Caco-2 (cell line): ENCODE measurements around the gene PCLAF. TPM values are rescaled to one million over a fixed set of nuclear protein-coding genes. Genes with fewer than 3 reads are reported as not detected.

Experiments
- BruUV-seq: library from RNA; stranded (reverse); fragments of 400-500 nt; replicated peaks from 2 replicates; lab custom pipeline; 2021; lab: Mats Ljungman, UMichigan
- CTCF ChIA-PET: fragments of 300-600 bp; sonication (Branson Sonifier 250); formaldehyde crosslinking; loops from one replicate; lab custom pipeline; 2022; ENCODE audit warnings: antibody characterized with exemption; lab: Charles Lee
- POLR2A ChIA-PET: fragments of 300-600 bp; sonication (Branson Sonifier 250); formaldehyde crosslinking; loops from one replicate; lab custom pipeline; 2022; ENCODE audit warnings: antibody characterized with exemption; lab: Charles Lee
- DNase-seq, 2 experiments: peaks; one replicate each; pipeline versions ENCODE4 v3.0.0 to v3.0.0-alpha.2; 2020 to 2022
- H3K27me3 ChIP-seq: replicated peaks from 2 replicates; pipeline ENCODE4 v1.6.0; 2011; ENCODE audit warnings: low read length; ENCODE audit not compliant: control insufficient read depth, insufficient read depth
- H3K36me3 ChIP-seq: 2 replicates; pipeline ENCODE4 v1.5.1; 2011; ENCODE audit warnings: low read length; ENCODE audit not compliant: control insufficient read depth, insufficient read depth
- H3K4me1 ChIP-seq: fragments of 250-450 bp; sonication (Bioruptor Pico); 2 replicates; pipeline ENCODE4 v1.5.1; 2020; ENCODE audit warnings: mild to moderate bottlenecking
- H3K4me3 ChIP-seq: 2 replicates; pipeline ENCODE4 v1.5.1; 2011; ENCODE audit warnings: low read depth, mild to moderate bottlenecking, control low read depth, low read length
- H3K9me3 ChIP-seq: fragments of 250-450 bp; sonication (Bioruptor Pico); 2 replicates; pipeline ENCODE4 v1.5.1; 2020; ENCODE audit warnings: mild to moderate bottlenecking, moderate library complexity
- H3K27ac Mint-ChIP-seq: one replicate; pipeline ENCODE4 v1.8.0; 2022; ENCODE audit warnings: mixed read lengths; ENCODE audit not compliant: unreplicated experiment
- H3K27me3 Mint-ChIP-seq: one replicate; pipeline ENCODE4 v1.8.0; 2022; ENCODE audit warnings: mixed read lengths; ENCODE audit not compliant: insufficient read depth, unreplicated experiment
- H3K36me3 Mint-ChIP-seq: one replicate; pipeline ENCODE4 v1.8.0; 2022; ENCODE audit warnings: mild to moderate bottlenecking, mixed read lengths; ENCODE audit not compliant: insufficient read depth, unreplicated experiment
- H3K4me1 Mint-ChIP-seq: one replicate; pipeline ENCODE4 v1.8.0; 2022; ENCODE audit warnings: low read depth, mixed read lengths; ENCODE audit not compliant: unreplicated experiment
- H3K4me3 Mint-ChIP-seq: one replicate; pipeline ENCODE4 v1.8.0; 2022; ENCODE audit warnings: mild to moderate bottlenecking, moderate library complexity, mixed read lengths; ENCODE audit not compliant: unreplicated experiment
- H3K9me3 Mint-ChIP-seq: one replicate; pipeline ENCODE4 v1.8.0; 2022; ENCODE audit warnings: mixed read lengths; ENCODE audit not compliant: unreplicated experiment
- CTCF ChIP-seq, 2 experiments: fragments of 200-600 bp in 1 of 2; IDR thresholded peaks; 1 replicate in 1 of 2; 2 replicates in 1 of 2; pipeline versions ENCODE4 v1.5.1 to v1.8.0; 2011 to 2022; ENCODE audit warnings: antibody characterized with exemption in 1 of 2, control low read depth in 1 of 2, inconsistent platforms in 1 of 2, low read depth in 1 of 2, low read length in 1 of 2, mild to moderate bottlenecking in 1 of 2, moderate library complexity in 1 of 2; ENCODE audit not compliant: insufficient read depth in 1 of 2, severe bottlenecking in 1 of 2, unreplicated experiment in 1 of 2
- intact Hi-C: fragments of 100-400 bp; cut with micrococcal nuclease; formaldehyde crosslinking; loops from one replicate; pipeline ENCODE4 v1.10.0; 2022; ENCODE audit not compliant: unreplicated experiment
- total RNA-seq: library from RNA; stranded (reverse); gene quantifications from 2 replicates; pipeline ENCODE4 v1.2.3, GENCODE V29; 2022

PCLAF gene
- total RNA-seq, 1 experiment from 2014 or later: 93.7 TPM

DNA sequence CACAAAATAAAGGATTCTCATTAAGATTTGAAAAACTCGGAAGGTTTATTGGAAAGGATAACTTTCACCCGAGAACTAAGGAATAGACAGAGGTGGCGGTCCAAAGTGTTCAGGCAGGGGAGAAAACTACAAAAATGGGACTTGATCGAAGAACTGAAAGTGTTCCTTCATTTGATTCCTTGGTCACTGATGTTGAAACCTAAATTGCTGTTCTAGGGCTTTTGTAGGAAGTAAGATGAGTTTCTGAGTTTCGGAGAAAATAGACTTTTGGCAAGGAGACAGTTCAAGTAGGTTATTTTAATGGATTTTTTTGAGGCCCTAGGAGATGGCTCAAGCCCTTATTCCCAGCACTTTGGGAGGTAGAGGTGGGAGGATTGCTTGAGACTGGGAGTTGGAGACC is 7.8 kb upstream of the PCLAF start:
- CTCF ChIA-PET: no interaction called here
- POLR2A ChIA-PET: interaction anchor here (0.6 kb wide), 1 partner anchor 756 kb away, joined by 3 read pairs; no protein-coding TSS in a partner anchor
- no peaks in the 10 kb centered on the region for H3K27me3 Mint-ChIP-seq
- H3K36me3 Mint-ChIP-seq: peaks cover 13% of the 10 kb centered on the region
- no peak overlapping the region for H3K27ac Mint-ChIP-seq
- no peak for DNase-seq
- no peak overlapping the region for H3K4me3 ChIP-seq
- peaks cover 7% of the 10 kb centered on the region for H3K4me1 Mint-ChIP-seq
- no peaks in the 10 kb centered on the region for H3K9me3 ChIP-seq
- peak overlapping the region; percentile 87 for H3K4me3 Mint-ChIP-seq
- no peaks in the 10 kb centered on the region for H3K9me3 Mint-ChIP-seq
- intact Hi-C loops: no loop called here
- no peaks in the 10 kb centered on the region for H3K36me3 ChIP-seq
- H3K27me3 ChIP-seq: no peaks in the 10 kb centered on the region
- BruUV-seq: no TSS peak
- peaks cover 6% of the 10 kb centered on the region; the same call in 1 of the 2 replicates for H3K4me1 ChIP-seq
- no peak for TF ChIP-seq CTCF (IDR thresholded peaks at IDR 0.05; ENCODE audit: insufficient read depth in 1 of 2, low read depth in 1 of 2, low read length in 1 of 2, severe bottlenecking in 1 of 2, unreplicated experiment in 1 of 2)

DNA sequence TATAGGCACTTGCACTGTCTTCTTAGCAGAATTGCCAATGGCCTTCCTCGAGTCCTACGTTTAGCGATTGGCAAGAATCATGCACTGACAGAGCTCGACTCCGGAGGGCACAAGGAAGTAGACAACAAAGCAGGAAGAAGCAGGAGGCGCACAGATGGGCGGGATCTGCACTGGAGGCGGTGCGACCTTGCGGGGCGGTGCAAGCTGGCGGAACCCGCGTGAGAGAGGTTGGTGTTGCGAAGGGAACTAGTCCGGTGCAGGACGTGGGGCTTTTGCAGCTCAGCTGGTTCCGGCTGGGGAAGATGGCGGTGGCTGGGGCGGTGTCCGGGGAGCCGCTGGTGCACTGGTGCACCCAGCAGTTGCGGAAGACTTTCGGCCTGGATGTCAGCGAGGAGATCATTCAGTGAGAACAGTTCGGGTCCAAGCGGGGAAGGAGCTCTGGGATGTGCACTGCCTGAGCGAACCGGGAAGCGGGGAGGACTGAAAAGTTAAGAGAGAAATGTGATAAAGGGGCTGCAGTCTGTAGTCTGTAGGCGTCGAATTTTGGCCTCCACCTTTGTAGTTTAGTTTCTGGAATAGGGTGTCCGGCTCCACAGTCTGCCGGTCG is 6.4 kb upstream of the PCLAF start, which contains the start of gene TRIP4:
Gene TRIP4 (plus strand): TSS at position 275 of the 607 bp plus-strand sequence. CDS start 28 bp downstream, at position 303.
- intact Hi-C loops: loop anchor here (1.0 kb wide), 1 partner anchor 31 kb away; the partner anchor contains the start of gene CSNK1G1
- peak within 1 kb of the TSS; percentile 53 for H3K4me3 ChIP-seq
- no peaks in the 10 kb centered on the region for H3K36me3 ChIP-seq
- H3K27me3 ChIP-seq: no peaks in the 10 kb centered on the region
- no TSS peak for BruUV-seq
- peaks cover 6% of the 10 kb centered on the region; the same call in 1 of the 2 replicates for H3K4me1 ChIP-seq
- no peak for TF ChIP-seq CTCF (IDR thresholded peaks at IDR 0.05; ENCODE audit: insufficient read depth in 1 of 2, low read depth in 1 of 2, low read length in 1 of 2, severe bottlenecking in 1 of 2, unreplicated experiment in 1 of 2)
- Mint-ChIP-seq H3K36me3 (peaks cover 7% of the 10 kb centered on the region), H3K27ac (peak within 1 kb of the TSS; percentile 85), H3K4me3 (peak within 1 kb of the TSS; percentile 87), H3K4me1 (peaks cover 7% of the 10 kb centered on the region), H3K27me3 (no peaks in the 10 kb centered on the region), H3K9me3 (no peaks in the 10 kb centered on the region)
- ChIA-PET POLR2A (interaction anchor here (0.5 to 1.2 kb wide), 9 partner anchors 31 to 894 kb away, joined by 3 to 7 read pairs (median 3); partner anchors contain the start of genes CSNK1G1 and ZNF609), CTCF (interaction anchor here (0.7 to 0.8 kb wide), 3 partner anchors 32 to 445 kb away, joined by 3 read pairs; partner anchors contain the start of gene CSNK1G1)
- no peaks in the 10 kb centered on the region for H3K9me3 ChIP-seq
- peak; percentile 96 to 97 for DNase-seq

DNA sequence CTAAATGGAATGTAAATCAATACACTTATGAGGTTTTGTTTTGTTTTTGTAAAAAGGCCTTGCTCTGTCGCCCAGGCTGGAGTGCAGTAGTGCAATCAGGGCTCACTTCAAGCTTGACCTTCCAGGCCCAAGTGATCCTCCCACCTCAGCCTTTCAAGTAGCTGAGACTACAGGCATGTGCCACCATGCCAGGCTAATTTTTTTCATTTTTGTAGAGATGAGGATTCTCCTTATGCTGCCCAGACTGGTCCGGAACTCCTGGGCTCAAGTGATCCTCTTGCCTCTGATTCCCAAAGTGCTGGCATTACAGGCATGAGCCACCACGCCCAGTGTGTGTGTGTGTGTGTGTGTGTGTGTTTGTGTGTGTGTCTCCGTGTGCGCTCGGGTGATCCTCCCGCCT is 5.0 kb upstream of the PCLAF start:
- H3K36me3 Mint-ChIP-seq: peaks cover 11% of the 10 kb centered on the region
- peak overlapping the region; percentile 27 for H3K4me3 Mint-ChIP-seq
- H3K4me1 Mint-ChIP-seq: peaks cover 7% of the 10 kb centered on the region
- no peak for TF ChIP-seq CTCF (IDR thresholded peaks at IDR 0.05; ENCODE audit: insufficient read depth in 1 of 2, low read depth in 1 of 2, low read length in 1 of 2, severe bottlenecking in 1 of 2, unreplicated experiment in 1 of 2)
- Histone ChIP-seq H3K9me3 (no peaks in the 10 kb centered on the region), H3K36me3 (no peaks in the 10 kb centered on the region), H3K4me1 (peaks cover 6% of the 10 kb centered on the region; the same call in 1 of the 2 replicates), H3K27me3 (no peaks in the 10 kb centered on the region), H3K4me3 (no peak overlapping the region)
- CTCF ChIA-PET: no interaction called here
- H3K27me3 Mint-ChIP-seq: no peaks in the 10 kb centered on the region
- intact Hi-C loops: no loop called here
- POLR2A ChIA-PET: no interaction called here
- no peaks in the 10 kb centered on the region for H3K9me3 Mint-ChIP-seq
- H3K27ac Mint-ChIP-seq: no peak overlapping the region
- DNase-seq: no peak
- no TSS peak for BruUV-seq
